Upper lobe of left lung (tissue), 4 donors: ENCODE data around the gene SLC16A11.

Source experiments
- CTCF ChIP-seq, 6 experiments: fragments of 450-650 bp in 4 of 6; fragments of 200-600 bp in 2 of 6; sonication (generic) in 2 of 6; IDR thresholded peaks; one replicate each; pipeline ENCODE4 v1.5.1; 2016 to 2019; ENCODE audit warnings: antibody characterized with exemption in 6 of 6
- POLR2A ChIP-seq, 4 donors: fragments of 450-650 bp; IDR thresholded peaks; one replicate each; pipeline ENCODE4 v1.5.1; 2016 to 2017; ENCODE audit warnings: antibody characterized with exemption in 4 of 4, mild to moderate bottlenecking in 2 of 4

DNA sequence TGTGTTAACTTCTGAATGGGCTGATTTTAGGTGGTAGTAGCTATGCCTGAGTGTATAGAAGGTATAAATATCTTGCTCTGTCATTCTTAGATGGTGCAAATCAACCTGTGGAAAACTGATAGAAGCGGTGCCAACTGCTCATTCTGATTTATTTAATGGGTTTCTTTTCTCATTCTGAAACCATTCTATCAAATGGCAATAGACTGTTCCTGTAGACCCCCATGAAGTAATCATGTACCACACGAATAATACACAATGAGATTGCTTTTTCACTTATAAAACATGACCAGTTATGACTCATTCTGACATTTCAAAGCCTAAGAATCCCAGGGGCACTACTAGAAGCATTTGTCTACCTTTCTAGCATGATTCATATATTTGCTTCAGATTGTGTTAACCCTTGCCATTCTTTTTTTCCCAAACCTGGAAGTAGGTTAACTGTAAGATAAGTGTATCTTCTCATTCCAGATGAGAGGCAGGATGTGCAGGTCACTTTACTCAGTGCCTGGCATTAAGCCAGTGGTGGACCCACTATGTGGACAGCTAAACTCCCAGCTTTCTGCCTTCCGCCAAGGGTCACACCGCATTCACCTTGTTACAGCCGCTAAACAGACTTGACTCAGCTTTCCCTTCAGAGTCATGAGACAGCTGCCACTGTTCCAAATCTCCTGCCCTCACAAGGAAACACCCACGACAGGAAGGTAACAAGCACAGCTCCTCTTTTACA is 16.4 kb upstream of the SLC16A11 start:
- TF ChIP-seq CTCF (IDR thresholded peaks at IDR 0.05) (no peak), POLR2A (IDR thresholded peaks at IDR 0.05) (no peak)
